Midbrain (tissue), 1 donor: ENCODE data around the gene STAB2.

Source experiments
- DNase-seq: peaks from one replicate; lab custom pipeline; 2025; lab: John Stamatoyannopoulos, UW

The STAB2 gene

GRCh38 chr12:103588680-103589079 is 1.6 kb downstream of the STAB2 start:
- no peak for DNase-seq

- DNase-seq = no peak
These were observed 2.4 kb downstream of the STAB2 start for GRCh38 chr12:103589517-103589916.

- no peak for DNase-seq
These were observed 3.2 kb downstream of the STAB2 start for GRCh38 chr12:103590271-103590670.

GRCh38 chr12:103596981-103597380 is 9.9 kb downstream of the STAB2 start:
- no peak for DNase-seq

- no peak for DNase-seq
These were observed 12.2 kb downstream of the STAB2 start for GRCh38 chr12:103599274-103599673.

- no peak for DNase-seq
These were observed 14.1 kb downstream of the STAB2 start for GRCh38 chr12:103600967-103601728.

- no peak for DNase-seq
These were observed 33.3 kb downstream of the STAB2 start for GRCh38 chr12:103620395-103620794.

- no peak for DNase-seq
These were observed 36.6 kb downstream of the STAB2 start for GRCh38 chr12:103623716-103624115.

GRCh38 chr12:103626498-103626897 is 39.4 kb downstream of the STAB2 start:
- peak; percentile 13 for DNase-seq

GRCh38 chr12:103627189-103627855 is 40.2 kb downstream of the STAB2 start:
- no peak for DNase-seq

- no peak for DNase-seq
These were observed 45.6 kb downstream of the STAB2 start for GRCh38 chr12:103632554-103633216.

GRCh38 chr12:103634732-103635131 is 47.7 kb downstream of the STAB2 start:
- no peak for DNase-seq

GRCh38 chr12:103635419-103635818 is 48.3 kb downstream of the STAB2 start:
- no peak for DNase-seq

- DNase-seq = no peak
These were observed 49.9 kb downstream of the STAB2 start for GRCh38 chr12:103637021-103637420.

- DNase-seq = no peak
These were observed 50.4 kb downstream of the STAB2 start for GRCh38 chr12:103637429-103637828.

- DNase-seq = no peak
These were observed 52.9 kb downstream of the STAB2 start for GRCh38 chr12:103639983-103640382.

- no peak for DNase-seq
These were observed 53.3 kb downstream of the STAB2 start for GRCh38 chr12:103640410-103640809.

GRCh38 chr12:103640831-103641230 is 53.8 kb downstream of the STAB2 start:
- DNase-seq = no peak

GRCh38 chr12:103642240-103642864 is 55.3 kb downstream of the STAB2 start:
- no peak for DNase-seq

- DNase-seq = no peak
These were observed 58.1 kb downstream of the STAB2 start for GRCh38 chr12:103645202-103645601.

GRCh38 chr12:103647267-103647666 is 60.2 kb downstream of the STAB2 start:
- no peak for DNase-seq

GRCh38 chr12:103652808-103653207 is 65.7 kb downstream of the STAB2 start:
- no peak for DNase-seq
